NCI-H1105 (cell line): ENCODE data around the gene SLC40A1.

ENCODE experiments used
- DNase-seq: peaks from one replicate; lab custom pipeline; 2025; lab: John Stamatoyannopoulos, UW

Gene SLC40A1

DNA sequence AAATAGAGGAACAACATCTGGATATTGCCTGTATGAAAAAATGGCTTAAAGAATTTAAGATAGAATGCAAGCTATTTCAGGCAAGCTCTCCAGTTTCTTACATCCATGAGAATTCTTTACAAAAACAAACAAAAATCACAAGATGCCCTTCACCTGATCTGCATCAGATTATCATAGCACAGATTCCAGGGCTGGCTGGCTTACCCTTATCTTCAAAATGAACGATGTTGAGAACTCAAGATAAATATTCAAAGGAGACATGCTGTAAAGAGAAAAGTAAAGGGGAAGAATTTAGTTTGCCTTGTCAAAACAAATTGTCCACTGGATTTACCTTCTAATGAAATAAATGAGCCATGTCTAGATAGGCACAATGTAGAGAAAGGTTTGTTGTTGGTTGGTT is 18.7 kb upstream of the SLC40A1 start:
- DNase-seq = no peak

DNA sequence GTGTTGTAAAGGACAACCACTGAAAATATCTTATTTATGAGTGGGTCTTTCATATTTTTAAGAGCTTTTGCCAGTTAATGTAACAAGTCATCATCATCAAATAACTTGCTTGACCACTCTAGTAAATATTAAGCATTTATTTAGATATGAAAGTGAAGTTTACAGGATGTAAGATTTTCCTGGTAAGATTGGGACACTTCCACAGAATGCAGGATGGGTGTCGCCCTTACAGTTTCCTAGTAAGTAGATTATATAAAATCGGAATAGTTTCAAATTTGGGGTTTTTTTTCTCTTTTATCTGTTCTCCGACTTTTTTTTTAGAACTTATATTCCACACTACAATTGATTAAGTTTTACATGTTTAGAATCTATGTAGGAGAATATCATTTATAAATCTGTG is 14.8 kb upstream of the SLC40A1 start:
- no peak for DNase-seq

DNA sequence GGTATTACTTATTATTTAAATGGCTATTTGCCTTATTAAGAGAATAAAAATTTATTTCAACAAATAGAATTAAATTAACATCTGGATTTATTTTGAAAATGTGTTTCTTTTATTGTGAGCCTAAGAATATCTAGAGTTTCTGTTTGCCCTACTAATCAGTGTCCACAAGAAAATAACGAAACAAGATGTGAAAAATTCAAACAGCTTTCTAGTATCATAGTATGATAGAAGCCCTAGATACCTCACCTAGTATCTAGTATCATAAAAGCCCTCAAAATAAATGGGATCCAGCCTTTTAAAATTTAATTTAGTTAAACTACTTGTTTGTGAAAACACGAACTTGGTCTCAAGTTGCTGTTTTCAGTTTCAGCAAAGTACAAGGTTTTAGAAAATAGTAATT is 13.7 kb upstream of the SLC40A1 start:
- no peak for DNase-seq

DNA sequence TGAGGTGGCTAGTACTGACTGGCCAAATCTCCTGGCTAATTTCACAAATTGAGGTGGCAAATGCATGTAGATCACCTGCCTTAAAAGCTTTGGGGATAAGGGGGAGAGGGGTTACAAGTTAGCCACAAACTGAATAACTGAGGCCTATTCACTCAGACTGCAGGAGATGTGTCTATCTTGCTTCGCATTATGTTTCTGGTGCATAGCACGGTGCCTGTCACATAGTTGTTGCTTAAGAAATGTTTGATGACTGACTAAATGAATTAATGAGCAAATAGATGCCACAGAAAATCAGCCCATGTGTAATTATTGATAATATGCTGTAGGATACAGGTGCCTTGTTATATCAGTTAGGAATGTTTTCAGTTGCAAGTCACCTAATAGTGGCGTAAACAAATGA is 12.5 kb upstream of the SLC40A1 start:
- DNase-seq = no peak

DNA sequence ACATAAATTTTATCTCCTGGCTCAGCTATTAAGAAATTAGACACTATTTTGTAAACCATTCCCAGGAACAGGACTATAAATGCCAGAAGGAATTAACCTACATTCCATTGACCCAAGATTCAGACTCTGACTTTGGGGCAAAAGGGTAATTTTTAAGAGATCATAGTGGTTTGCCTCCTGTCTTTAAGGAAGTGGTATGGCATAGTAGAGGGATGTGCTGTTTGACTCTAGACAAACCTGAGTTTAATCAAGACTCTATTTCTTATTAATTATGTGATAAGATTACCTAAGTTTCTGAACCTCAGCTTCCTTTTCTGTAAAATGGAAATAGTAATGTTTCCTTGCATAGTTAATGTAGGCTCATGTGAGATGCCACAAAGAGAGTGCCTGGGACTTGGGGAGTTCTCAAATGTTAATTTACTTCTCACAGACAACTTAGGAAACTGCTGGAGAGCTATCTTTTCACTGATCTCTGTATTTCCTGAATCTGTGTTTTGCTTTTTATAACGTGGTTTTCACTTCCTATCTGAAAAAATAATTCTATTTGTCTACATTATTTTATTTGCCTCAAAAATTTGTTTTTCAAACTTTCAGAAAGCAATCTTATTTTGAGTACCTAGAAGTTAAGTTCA is 11.9 kb upstream of the SLC40A1 start:
- no peak for DNase-seq

DNA sequence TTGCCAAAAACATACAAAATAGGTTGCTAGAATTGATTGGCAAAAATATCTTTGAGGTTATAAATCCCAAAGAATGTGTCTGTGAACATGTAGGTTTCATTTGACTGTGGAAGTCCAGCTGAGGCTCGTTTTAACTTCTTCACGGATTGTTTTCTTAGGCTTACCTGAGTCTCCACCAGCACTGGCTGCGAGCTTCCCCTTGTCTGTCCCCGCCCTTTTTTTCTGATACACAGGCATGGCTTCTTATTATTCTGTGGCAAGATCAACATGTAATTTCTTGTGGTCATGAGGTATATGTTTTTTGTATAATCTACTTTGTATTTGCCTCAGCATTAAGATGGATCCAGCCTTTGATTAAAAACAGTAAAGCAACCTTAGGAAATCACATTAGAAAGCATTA is 7.2 kb upstream of the SLC40A1 start:
- DNase-seq = no peak

DNA sequence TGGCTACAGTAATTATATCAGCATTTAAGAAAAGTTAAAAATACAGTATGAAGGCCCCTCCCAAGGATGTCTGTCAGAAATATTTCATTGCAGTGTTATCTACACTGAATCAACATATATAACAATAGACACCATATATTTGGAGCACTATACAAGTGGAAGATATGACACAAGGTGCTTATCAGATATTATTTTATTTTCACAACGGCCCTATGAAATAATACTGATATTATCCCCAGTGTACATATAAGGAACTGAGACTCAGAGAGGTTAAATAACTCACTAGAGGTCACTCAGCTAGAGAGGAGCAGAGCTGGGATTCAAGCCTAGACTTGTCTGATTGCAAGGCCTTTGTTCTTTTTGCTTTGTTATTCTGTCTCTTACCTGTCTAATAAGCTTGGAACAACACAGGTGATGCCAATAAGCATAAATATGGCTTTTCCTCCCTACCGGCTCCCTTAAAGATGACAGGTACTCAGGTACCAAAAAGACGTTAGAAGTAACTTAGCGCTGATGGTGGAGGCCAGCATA is 4.7 kb upstream of the SLC40A1 start:
- DNase-seq = no peak

DNA sequence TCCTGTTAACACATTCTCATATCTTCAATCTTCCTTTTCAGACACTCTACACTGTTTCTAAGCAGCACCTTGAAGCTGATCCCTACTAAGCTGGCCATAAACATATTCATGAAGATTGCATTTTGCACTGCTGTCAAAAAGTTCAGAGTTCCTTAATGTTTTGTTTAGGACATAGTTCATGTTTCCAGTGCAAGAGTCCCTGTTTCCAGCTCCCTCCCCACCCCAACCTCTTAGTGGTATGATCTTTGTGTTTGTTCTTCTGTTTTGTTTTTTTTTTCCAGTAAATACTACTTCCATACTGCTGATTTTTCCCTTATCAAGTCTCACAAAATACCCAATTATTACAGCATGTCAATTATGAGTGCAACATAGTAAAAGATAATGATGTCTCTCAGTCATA is 4.1 kb upstream of the SLC40A1 start:
- DNase-seq = no peak

DNA sequence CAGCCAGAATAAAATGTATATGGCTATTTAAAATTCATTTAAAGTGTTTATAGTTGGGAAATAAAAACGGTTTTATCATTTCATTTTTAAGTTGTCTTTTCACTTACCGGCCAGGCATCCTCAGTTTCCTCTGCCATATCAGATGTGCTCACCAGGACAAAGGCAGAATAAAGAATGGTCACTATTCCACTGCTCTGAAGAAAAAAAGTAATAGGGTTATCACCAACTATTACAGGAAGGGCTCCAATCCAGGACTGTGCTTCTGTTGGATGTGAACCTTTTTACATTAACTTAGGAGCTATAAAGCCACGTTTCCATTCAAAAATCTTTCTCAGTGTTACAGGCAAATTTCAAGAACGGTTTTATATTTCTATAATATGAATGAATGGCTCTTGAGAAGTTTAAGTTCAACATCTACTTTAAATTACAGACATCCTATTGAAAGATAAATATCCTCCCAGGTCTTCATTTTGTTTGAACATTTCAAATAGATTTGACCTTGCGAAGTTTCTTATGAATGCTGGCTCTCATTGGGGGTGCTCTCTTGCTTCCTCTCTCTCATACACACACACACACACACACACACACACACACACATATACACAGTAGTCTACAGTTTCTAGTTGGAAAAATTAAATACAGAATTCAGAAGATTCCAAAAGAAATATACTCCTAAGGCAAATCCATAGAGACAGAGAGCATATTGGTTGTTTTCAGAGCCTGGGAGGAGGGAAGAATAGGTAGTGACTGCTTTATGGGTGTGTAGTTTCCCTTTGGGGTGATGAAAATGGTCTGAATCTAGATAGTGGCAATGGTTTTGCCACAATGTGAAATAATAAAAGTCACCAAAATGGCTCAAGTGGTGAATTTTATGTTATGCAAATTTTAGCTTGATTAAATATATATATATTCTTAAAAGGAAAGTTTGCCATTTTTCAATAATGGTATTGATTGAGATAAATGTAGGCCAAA is 2.9 kb upstream of the SLC40A1 start:
- DNase-seq = no peak

DNA sequence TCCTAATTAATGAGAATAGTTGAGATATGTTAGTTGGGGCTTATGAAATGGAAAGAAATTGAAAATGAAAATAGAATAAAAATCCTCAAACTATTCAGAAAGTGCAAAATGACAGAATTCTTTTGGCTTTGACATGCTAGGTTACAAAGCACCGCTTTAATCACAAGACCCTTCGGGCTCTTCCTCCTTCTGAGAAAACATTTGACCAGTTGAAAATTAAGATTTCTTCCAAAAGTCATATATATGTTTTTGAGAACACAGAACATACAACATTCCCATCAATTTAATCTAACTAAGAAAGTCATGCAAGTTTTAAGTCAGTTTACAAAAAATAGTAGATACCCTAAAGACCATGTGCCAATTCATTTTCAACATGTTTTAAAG is 2.2 kb upstream of the SLC40A1 start:
- DNase-seq = no peak

DNA sequence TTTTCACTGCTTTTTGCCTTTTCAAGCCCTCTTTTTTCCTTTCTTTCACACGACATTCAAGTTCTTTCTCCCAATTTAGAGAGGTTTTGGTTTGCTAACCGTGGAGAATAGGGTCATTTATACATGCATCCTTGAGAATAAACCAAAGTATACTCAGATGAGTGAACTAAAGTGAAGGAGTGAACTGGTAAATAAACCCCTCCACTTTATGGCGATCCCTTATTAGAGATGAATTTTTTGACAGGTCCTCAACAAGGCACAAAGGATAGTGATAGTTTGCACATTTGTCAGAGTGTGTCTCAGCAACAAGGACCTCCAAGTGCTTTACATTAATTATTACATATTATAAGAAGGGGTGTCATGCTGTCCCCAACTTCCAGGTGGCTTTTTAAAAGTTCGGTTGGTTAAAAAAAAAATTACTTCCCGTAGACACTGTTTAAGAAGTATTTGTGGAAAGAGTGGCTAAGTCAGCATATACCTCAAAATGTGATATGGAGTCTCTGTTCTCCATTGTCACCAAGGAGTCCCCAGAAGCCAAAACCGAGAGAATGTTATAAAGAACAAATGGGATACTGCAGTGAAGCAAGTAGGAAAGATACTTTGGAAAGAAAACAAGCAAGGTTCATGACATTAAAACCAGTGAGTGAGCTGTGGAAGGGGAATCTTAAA is 1.7 kb upstream of the SLC40A1 start:
- DNase-seq = no peak

DNA sequence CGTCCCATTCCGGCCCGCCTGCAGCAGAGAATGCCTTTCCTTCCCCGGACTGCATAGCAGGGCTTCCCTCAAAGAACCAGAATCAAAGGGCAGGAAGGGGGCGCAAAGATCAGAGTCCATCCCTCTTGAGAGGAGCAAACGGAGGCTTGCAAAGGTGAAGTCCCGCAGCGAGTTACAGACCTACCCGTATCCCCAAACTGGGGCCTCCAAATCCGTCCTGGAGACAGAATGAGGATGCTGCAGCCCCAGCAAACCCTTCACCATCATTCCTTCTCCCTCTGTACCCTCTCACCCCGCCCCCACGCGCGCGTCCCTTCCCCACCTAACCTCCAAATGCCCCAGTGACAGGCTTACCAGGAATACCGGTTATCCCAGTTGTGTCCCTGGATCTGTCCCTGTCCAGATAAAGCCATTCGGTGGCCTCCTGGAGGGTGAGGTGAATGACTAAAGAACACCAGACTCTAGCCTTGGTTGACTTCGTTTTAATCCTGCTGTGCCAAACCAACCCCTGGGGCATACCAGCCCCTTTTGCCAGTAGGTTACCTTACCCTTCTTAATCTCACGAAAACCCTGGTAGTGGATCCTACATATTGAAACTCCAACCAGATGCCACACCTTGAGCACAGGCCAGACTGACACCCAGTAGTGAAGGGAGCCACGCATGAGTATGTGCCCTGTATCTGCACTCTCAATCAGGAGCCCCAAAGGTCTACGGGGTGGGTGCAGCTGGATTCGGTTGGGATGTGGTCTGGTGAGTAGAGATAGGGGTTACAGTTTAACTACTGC is 961 bp upstream of the SLC40A1 start:
- no peak for DNase-seq

DNA sequence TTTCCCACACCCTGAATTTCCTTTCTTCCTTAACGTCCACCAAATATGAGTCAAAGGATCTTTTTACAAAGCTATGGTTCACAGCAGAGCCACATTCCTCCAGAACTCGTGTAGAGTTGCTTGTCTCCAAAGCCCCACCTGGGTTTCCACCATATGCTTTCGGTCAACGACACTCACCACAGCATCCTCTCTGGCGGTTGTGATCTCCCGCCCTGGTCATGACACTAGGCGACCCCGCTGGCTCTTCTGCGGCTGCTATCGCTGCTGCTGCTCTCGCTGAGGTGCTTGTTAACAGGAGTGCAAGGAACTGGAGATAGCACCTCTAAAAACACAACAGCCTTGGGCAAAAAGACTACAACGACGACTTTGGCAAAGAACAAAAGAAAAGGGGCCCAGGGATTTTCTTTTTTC is 340 bp downstream of the SLC40A1 start:
- peak; percentile 35 for DNase-seq

DNA sequence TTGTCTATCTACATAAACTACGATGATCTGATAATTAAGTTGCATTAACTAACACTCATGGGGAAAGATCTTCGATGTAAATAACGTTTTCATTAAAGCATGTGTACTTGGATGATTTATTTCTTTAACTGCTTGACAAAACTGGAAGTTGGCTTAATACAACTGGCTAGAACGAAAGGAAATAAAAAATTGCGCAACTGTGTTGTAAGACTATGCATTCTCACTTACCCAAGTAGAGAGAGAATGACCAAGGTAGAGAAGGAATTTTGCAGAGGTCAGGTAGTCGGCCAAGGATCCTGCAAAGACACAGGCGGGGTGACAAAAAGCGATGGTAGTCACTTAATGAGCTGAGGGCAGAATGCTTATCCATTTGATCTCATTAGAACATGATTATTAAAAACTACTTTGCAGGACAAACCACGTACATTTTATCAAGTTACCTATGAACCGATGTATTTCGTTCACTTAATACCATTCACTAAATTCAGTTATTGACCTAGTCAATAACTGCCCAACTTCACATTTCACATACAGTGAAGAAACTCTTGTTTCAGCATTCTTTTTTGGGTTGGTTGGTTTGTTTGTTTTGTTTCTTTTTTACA is 900 bp downstream of the SLC40A1 start:
- DNase-seq = no peak

DNA sequence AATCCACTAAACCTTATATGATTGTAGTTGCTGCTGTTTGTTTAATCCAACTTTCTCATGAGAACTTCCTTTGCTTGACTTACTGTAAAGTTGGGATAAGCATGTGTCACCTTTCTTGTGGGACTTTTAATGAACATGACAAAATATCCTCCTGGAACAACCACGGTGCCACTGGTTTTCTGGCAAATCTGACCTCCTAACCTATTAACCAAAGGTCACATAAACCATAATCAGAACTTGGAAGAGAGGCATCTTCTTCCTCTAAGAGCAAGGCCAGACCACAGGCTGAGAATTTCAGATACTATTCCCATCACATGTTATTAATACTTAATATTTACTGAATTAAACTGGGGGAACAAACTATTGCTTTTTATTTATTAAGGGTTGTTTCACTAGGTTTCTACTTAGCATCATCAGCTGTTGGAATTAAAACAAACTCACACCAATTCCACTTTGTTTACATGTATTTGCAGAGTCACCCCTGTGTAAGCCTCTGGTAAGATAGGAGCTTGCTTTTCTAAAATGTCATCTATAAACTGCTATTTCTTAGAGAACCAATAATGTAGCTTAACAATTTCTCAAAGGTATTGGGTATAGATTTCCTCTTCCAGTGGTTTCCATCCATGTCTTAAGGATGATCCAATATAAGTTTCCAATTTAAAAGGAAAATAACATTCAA is 2.2 kb downstream of the SLC40A1 start:
- DNase-seq = no peak

DNA sequence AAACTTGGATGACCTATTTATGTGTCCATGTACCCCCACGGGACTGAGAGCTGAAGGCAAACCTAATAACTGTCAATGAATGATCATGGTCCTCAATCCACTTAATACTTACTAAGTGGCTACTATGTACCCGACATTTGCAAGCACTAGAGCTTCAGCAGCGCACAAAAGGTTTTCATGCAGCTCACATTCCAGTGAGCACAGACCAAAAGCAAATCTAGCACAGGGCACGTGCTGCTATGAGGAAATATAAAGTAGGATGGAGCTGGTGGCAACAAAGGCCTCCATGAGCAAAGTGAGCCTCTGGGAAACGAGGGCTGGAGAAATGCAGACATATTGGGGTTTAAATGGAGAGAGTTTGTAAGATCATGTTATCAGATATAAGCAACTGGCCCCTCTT is 3.5 kb downstream of the SLC40A1 start:
- no peak for DNase-seq

DNA sequence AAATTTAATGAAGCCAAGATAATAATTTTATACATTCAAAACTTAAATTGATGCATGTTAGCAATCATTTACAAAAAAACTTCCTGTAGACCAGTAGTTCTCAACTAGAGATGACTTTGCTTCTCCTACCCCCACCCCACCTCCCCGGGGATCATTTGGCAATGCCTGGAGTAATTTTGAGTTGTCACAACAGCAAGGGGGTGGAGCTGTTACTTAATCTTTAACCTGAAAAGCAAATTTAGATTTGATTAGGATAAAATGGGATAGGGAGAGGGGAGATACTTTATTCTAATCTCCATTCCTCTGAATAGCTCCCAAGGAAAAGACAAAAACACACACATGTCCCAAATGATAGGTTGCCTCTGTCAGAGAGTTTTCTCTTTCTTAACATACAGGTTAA is 4.2 kb downstream of the SLC40A1 start:
- no peak for DNase-seq

DNA sequence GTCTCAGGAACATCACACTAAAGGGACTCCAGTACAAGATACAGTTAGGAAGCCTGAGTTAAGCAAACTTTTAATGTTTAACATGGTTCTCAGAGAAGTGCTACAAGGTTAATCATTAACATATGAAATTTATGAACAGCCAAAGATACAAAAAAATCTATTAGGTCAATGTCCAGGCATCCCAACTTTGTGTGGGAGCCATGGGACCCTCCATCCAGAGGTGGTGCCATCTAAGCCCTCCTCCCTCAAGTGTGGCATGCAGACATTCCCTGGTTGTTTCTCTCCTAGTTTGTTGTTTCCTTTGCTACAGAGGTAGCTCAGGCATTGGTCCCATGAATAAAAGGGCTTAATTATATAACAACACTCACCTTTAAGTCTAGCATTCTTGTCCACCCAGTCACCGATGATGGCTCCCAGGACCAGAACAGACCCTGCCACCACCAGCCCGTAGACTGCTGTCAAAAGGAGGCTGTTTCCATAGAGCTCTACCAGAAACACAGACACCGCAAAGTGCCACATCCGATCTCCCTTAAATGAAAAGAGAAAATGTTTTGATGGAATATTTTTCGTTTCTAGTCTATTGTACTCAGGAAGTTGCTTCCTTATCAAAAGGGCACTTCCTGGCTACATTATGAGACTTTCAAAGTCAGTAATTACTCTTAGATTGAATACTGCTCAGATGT is 5.7 kb downstream of the SLC40A1 start:
- DNase-seq = no peak

DNA sequence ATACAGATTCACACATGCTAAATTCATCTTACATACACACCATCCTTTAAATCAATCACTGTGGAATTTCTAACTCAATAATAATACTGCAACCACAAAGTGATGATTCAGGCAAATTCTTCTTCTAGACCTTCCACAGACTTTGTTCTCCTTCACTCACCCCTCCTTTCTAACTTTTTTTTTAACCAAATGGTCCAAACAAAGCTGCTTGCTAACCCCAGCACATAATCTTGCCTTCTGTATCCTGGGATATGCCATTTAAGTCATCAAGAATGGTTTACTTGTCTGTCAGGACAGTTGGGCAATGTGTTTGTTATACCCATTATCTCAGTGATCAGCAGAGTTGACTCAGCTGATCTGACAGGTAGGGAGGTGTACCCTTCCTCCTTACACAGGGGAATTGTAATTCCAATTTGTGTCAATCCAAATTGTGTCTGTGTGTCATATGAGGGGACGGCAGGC is 10.0 kb downstream of the SLC40A1 start:
- DNase-seq = no peak

DNA sequence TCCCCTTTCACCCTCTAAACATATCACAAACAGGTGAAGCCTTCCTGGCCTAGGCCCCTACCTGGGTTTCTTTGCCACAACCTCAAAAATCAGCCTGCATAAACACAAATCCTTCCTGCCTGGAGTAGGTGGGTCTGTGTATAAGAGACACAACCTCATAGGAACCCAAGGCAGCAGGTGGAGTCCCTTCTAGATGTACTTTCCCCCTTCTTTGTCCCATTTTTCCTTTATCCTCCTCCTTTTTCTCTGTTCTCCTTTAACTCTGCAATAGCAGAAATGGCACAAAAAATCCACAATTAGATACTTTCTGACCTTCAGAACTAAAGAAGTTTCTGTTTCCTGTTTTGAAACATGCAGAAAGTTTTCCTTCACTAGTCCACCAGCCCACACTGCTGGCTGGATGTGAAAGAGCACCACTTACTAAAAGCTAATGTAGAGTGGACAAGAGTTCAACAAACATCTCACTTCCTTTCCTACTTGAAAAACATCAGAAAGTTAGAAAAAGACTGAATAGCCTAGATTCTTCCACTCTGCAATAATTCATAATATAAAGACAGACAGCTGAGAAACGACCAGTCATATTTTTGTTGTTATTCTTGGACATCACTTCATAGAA is 11.2 kb downstream of the SLC40A1 start:
- DNase-seq = no peak
